Measurements from ENCODE around the gene CPEB2. TPM values are rescaled to one million over a fixed set of nuclear protein-coding genes. Genes with fewer than 3 reads are reported as not detected.

Gene CPEB2
- total and polyA plus RNA-seq, 3 experiments from 2014 or later = 0.84 to 9.3 (median 9.1) TPM

DNA sequence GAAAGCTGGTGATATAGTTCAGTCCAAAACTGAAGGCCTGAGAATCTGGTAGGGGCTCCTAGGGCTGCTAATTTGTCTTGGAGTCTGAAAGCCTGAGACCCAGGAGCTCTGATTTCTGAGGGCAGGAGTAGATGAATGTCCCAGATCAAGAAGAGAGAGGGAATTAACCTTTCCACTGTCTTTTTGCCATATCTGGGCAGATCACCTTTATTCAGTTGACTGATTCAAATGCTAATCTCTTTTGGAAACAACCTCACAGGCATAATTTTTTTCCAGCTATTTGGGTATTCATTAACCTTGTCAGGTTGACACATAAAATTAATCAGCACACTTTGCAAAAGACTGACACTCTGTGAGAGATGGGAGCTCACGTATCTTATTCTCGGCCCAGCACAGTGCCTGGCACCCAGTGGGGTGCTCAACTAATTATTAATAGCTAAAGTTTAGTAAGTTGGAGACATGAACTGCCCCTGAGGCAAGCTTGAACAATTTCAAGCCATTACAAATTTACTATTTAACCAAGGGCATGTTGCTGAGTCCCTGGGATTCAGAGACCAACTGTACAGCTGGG is 114.3 kb downstream of the CPEB2 start:
- Mint-ChIP-seq H3K4me1 (no peaks in the 10 kb centered on the region), H3K36me3 (peaks cover 0 to 3% (median 0%) of the 10 kb centered on the region in 3 donors), H3K27me3 (peaks cover 14 to 21% of the 10 kb centered on the region in 2 donors), H3K27ac (no peak overlapping the region), H3K9me3 (peaks cover 12 to 23% (median 15%) of the 10 kb centered on the region in 5 donors), H3K4me3 (no peak overlapping the region)
- no peaks in the 10 kb centered on the region for H3K9me3 ChIP-seq (ENCODE audit: low read length)
- ChIA-PET POLR2A (no interaction called here), CTCF (no interaction called here)
- DNase-seq = no peak
- H3K4me3 ChIP-seq (ENCODE audit: low read length) = no peak overlapping the region
- H3K36me3 ChIP-seq (ENCODE audit: insufficient read depth, low read length) = no peaks in the 10 kb centered on the region
- H3K4me1 ChIP-seq (ENCODE audit: insufficient read depth, low read length) = no peaks in the 10 kb centered on the region
- no peak overlapping the region for H3K27ac ChIP-seq (ENCODE audit: low read depth, low read length)
- H3K27me3 ChIP-seq (ENCODE audit: insufficient read depth, low read length, poor library complexity, severe bottlenecking) = no peaks in the 10 kb centered on the region

DNA sequence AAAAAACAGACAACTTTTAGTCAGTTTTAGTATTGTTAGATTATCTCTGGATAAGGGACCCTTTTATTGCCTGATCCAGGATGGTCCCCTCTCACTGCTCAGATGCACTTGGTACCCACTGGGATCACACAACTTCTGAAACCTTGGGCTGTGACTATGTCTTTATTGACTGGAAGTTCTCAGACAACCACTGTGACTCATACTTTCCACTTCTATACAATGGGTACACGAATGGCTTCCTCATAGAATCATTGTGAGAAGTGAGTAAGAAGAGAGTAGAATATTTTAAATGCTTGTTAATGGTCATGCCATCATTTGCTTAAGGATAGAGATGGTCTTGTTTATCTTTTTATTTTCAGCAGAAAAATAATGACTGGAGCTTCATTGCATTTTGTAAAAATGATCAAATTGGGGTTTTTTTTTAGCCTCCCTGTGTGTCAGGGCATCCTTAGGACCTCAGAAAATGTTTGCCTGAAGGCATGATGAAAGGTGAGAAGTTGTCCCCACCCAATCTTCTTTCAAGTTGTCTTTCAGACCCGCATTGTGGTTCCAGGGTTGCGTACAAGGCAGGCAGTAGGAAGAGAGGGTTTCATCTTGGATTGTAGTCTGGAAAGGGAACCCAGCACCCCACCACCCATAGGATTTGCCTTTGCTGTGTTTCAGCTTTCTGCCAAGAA is 115.1 kb downstream of the CPEB2 start:
- Histone ChIP-seq H3K36me3 (ENCODE audit: insufficient read depth, low read length) (no peaks in the 10 kb centered on the region), H3K27me3 (ENCODE audit: insufficient read depth, low read length, poor library complexity, severe bottlenecking) (no peaks in the 10 kb centered on the region), H3K4me1 (ENCODE audit: insufficient read depth, low read length) (no peaks in the 10 kb centered on the region), H3K4me3 (ENCODE audit: low read length) (no peak overlapping the region), H3K9me3 (ENCODE audit: low read length) (no peaks in the 10 kb centered on the region), H3K27ac (ENCODE audit: low read depth, low read length) (no peak overlapping the region)
- Mint-ChIP-seq H3K9me3 (peaks cover 12 to 24% (median 14%) of the 10 kb centered on the region in 5 donors), H3K27ac (no peak overlapping the region), H3K27me3 (peaks cover 14 to 24% of the 10 kb centered on the region in 2 donors), H3K4me1 (no peaks in the 10 kb centered on the region), H3K36me3 (peaks cover 0 to 3% (median 0%) of the 10 kb centered on the region in 3 donors), H3K4me3 (no peak overlapping the region)
- DNase-seq = no peak
- CTCF ChIA-PET = interaction anchor here (1.4 kb wide), 1 partner anchor 13 kb away, joined by 4 read pairs; no protein-coding TSS in a partner anchor
- POLR2A ChIA-PET = interaction anchor here (0.6 kb wide), 1 partner anchor 576 kb away, joined by 3 read pairs; no protein-coding TSS in a partner anchor

DNA sequence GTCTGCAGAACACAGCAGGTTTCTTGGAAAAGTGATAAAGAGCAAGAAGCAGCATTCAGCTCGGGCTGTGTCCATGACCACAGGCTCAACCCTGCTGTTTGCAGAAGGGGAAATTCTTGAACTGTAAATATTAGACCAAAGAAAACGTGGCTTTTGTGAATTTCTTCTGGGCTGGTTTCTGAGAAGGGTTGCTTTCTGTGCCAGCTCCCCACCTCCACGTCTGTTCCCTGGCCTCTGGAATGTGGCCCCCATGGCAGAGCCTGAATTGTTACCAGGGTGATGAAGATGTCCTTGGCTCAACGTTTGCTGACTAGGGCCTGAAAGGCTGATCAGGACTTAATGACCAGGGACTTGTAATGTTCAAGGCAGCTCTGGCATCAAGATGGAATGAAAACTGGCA is 116.0 kb downstream of the CPEB2 start:
- Mint-ChIP-seq H3K9me3 (peaks cover 12 to 29% (median 13%) of the 10 kb centered on the region in 5 donors), H3K4me3 (no peak overlapping the region), H3K27ac (no peak overlapping the region), H3K36me3 (peaks cover 0 to 3% (median 0%) of the 10 kb centered on the region in 3 donors), H3K27me3 (peaks cover 14 to 24% of the 10 kb centered on the region in 2 donors), H3K4me1 (no peaks in the 10 kb centered on the region)
- Histone ChIP-seq H3K36me3 (ENCODE audit: insufficient read depth, low read length) (no peaks in the 10 kb centered on the region), H3K4me3 (ENCODE audit: low read length) (no peak overlapping the region), H3K27me3 (ENCODE audit: insufficient read depth, low read length, poor library complexity, severe bottlenecking) (no peaks in the 10 kb centered on the region), H3K9me3 (ENCODE audit: low read length) (no peaks in the 10 kb centered on the region), H3K4me1 (ENCODE audit: insufficient read depth, low read length) (no peaks in the 10 kb centered on the region), H3K27ac (ENCODE audit: low read depth, low read length) (no peak overlapping the region)
- ChIA-PET POLR2A (interaction anchor here (0.6 kb wide), 1 partner anchor 575 kb away, joined by 3 read pairs; no protein-coding TSS in a partner anchor), CTCF (interaction anchor here (1.4 kb wide), 1 partner anchor 12 kb away, joined by 4 read pairs; no protein-coding TSS in a partner anchor)
- no peak for DNase-seq
